Stimulated activated naive CD8-positive, alpha-beta T cell treated with anti-CD3 and anti-CD28 coated beads, Interleukin-15, Interleukin-2, amounts not matched to agents 100 U/mL and 50 U/mL, for 24 hours (primary cell): ENCODE measurements around the gene CLDN24.
A peak's percentile ranks its signal among the peaks of the same experiment; 100 is the strongest.
"Not testable (repeated sequence)": the region's sequence is repeated elsewhere in the genome, so short reads cannot be mapped to it uniquely, and the experiment has no call there.

Source experiments
- ATAC-seq: fragments of 150-1000 bp; cut with Tn5 transposase; one replicate; pipeline ENCODE4 v1.10.0; 2021
- DNase-seq: peaks from one replicate; pipeline ENCODE4 v3.0.0; 2021

CLDN24 gene

GRCh38 chr4:183347146-183347545, 24.9 kb upstream of the CLDN24 start:
- no peak for DNase-seq
- ATAC-seq = no peak

- DNase-seq (no peak), ATAC-seq (no peak)
These were observed 23.0 kb upstream of the CLDN24 start for GRCh38 chr4:183345261-183345660.

- no peak for ATAC-seq
- DNase-seq = no peak
These were observed 22.5 kb upstream of the CLDN24 start for GRCh38 chr4:183344523-183345255.

DNA sequence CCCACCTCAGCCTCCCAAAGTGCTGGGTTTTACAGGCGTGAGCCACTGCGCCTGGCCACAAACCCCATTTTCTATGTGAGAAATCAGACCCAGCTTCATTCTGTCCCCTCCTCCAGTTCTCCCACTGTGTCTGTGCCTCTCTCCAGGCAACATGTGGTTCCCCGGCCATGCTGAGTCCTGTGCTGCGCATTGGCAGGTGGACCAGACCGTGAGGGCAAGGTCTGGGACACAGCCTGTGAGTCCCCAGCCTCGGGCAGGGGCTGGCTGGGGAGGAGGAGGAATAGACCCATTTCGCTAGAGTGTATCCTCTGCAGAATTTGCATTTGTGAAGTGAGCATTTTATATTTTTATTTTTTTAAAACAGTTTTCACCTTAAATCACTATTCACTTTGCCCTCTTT, 21.5 kb upstream of the CLDN24 start:
- ATAC-seq (no peak), DNase-seq (no peak)

DNA sequence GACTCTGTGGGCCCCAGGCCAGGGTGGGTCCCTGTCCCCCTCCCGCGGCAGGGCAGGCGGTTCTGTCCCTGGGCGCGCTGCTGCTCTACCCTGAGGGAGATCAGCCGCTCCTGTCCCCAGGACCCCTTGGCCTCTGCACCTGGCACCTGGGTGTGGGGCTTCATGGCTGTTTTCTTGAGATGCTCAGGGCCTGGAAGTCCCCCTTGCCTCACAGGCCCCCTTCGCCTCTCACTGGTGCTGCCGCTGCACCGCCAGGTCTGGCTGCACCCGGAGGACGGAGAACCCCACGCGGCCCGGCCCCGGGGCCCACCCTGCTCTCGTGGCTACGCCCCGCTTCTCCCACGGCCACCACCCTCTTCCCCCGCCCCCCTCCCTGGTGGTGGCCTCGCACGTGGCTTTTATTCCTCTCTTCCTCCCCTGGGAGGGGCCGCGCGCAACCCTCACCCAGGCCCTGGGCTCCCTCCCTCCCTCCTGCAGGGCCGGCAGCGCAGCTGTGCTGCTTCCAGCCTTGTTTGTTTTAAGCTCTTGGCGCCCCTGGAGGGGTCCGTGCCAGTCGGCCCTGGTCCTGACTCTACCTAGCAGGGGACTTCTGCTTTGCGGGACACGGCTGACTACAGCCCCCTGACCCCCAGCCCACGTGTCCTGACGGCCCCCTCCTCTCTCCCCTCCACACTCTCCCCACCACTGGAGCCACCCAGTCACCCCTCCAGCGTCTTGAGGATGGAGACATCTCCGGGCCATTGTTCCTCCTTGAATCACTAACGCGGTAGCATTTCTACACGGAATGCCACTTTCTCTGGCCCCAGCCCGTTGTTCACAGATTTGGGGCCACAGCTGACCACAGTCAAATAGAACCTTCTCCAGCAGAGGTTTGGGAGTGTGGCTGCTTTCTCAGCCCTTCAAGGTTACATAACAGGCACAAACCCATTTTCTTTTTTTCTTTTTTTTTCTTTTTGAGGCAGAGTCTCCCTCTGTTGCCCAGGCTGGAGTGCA, 20.6 kb upstream of the CLDN24 start:
- ATAC-seq (peak; percentile 38), DNase-seq (no peak)

DNA sequence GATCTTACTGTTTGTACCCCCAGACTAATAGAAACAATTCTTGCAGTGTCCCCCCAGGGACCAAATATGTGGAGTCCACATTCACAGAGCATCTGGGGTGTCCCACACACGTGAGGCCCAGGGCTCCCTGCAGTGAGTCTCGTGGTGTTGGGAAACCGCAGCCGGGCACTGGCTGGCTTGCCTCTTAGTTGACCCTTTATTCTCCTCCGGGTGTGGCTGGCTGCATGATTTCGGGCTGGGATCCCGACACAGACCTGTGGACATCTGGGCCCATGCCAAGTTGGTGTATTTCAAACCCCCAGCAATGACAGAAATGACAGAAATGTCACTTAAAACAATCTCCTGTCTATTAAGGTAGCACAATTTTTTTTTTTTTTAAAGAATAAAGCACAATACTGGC, 15.6 kb upstream of the CLDN24 start:
- DNase-seq = no peak
- ATAC-seq = no peak

DNA sequence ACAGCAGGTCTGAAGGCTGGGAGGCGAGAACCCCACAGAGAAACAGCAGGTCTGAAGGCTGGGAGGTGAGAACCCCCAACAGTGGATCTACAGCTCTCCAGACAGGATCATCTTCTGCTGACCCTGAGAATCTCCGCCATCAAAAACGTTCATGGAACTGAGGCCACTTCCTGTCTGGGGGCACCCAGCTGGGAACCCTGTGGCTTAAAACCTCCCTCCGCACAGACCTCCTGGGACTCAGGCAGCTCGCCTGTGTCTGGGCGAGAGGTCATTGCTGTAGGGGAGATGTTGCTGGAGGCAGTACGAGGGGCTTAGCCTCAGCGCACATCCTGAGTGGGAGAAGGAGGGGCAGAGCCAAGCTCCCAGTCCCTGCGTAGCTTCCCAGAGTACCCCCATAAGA, 15.1 kb upstream of the CLDN24 start:
- DNase-seq (no peak), ATAC-seq (no peak)

DNA sequence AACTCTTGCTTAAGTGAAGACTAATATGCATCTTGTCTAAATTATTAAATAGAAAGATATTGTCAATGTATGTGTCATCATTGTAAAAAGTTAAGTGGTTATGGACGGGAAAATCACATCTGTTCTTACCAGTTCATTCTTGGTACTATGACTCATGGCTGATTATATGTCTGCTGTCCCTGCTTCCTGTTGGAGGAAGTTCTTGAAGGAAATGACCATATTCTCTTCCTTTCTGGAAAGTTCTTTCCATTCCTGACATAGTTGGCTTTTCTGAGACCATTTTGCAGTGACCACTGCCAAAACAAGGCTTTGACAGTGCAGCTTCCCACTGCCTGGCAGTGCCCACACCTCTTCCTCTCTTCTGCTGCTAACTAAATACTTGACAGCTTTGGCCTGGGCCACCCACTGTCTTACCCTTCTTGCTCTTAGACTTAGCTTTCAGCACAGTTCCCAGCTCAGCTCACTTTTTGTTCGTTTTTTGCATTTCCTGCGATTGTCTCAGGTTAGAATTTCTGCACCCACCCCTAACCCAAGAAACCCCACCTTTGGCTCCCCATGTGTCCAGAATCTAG, 13.2 kb upstream of the CLDN24 start:
- peak; percentile 69 for ATAC-seq
- no peak for DNase-seq

GRCh38 chr4:183333983-183334382, 11.8 kb upstream of the CLDN24 start:
- ATAC-seq (no peak), DNase-seq (no peak)

GRCh38 chr4:183333202-183333601, 11.0 kb upstream of the CLDN24 start:
- DNase-seq (no peak), ATAC-seq (no peak)

GRCh38 chr4:183332447-183332846, 10.2 kb upstream of the CLDN24 start:
- ATAC-seq = no peak
- DNase-seq = no peak

- no peak for ATAC-seq
- no peak for DNase-seq
These were observed 8.6 kb upstream of the CLDN24 start for GRCh38 chr4:183330841-183331240.

- DNase-seq = no peak
- ATAC-seq = no peak
These were observed 7.9 kb upstream of the CLDN24 start for GRCh38 chr4:183329954-183330742.

- DNase-seq = no peak
- no peak for ATAC-seq
These were observed 7.0 kb upstream of the CLDN24 start for GRCh38 chr4:183329244-183329643.

- no peak for ATAC-seq
- DNase-seq = no peak
These were observed 6.6 kb upstream of the CLDN24 start for GRCh38 chr4:183328832-183329231.

GRCh38 chr4:183327827-183328226, 5.6 kb upstream of the CLDN24 start:
- ATAC-seq (no peak), DNase-seq (no peak)

- no peak for ATAC-seq
These were observed 4.6 kb upstream of the CLDN24 start for GRCh38 chr4:183326853-183327252.

DNA sequence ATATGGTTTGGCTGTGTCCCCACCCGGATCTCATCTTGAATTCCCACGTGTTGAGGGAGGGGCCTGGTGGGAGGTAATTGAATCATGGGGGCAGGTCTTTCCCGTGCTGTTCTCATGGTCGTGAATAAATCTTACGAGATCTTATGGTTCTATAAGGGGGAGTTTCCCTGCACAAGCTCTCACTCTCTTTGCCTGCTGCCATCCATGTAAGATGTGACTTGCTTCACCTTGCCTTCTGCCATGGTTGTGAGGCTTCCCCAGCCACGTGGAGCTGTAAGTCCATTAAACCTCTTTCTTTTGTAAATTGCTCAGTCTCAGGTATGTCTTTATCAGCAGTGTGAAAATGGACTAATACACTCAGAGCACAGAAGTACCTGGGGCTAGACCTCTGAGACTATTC, 4.2 kb upstream of the CLDN24 start:
- ATAC-seq = not testable (repeated sequence)

More at GRCh38 chr4:183326853-183327252, 4.6 kb upstream of the CLDN24 start:
- no peak for DNase-seq

GRCh38 chr4:183324619-183325018, 2.4 kb upstream of the CLDN24 start:
- no peak for ATAC-seq

More for the DNA sequence above, 4.2 kb upstream of the CLDN24 start:
- DNase-seq = not testable (repeated sequence)

GRCh38 chr4:183324056-183324455, 1.8 kb upstream of the CLDN24 start:
- not testable (repeated sequence) for ATAC-seq

More at GRCh38 chr4:183324619-183325018, 2.4 kb upstream of the CLDN24 start:
- DNase-seq = no peak

GRCh38 chr4:183323295-183323694, 1.1 kb upstream of the CLDN24 start:
- ATAC-seq (no peak), DNase-seq (no peak)

More at GRCh38 chr4:183324056-183324455, 1.8 kb upstream of the CLDN24 start:
- not testable (repeated sequence) for DNase-seq

- ATAC-seq (no peak), DNase-seq (no peak)
These were observed 710 bp downstream of the CLDN24 start for GRCh38 chr4:183321516-183321915.
